HCT116 (cell line): ENCODE data around the gene ABHD11.

ENCODE experiments used
- CEBPB ChIP-seq: IDR thresholded peaks from 2 replicates; pipeline ENCODE4 v1.6.1; 2012; ENCODE audit warnings: low read depth
- ELF1 ChIP-seq: IDR thresholded peaks from 2 replicates; pipeline ENCODE4 v1.6.1; 2012; ENCODE audit warnings: low read depth, borderline replicate concordance
- POLR2A ChIP-seq: IDR thresholded peaks from 2 replicates; pipeline ENCODE4 v1.7.0; 2011; ENCODE audit warnings: borderline replicate concordance; ENCODE audit not compliant: insufficient read depth, insufficient read length; ENCODE audit errors: extremely low read depth
- POLR2AphosphoS5 ChIP-seq: IDR thresholded peaks from 2 replicates; pipeline ENCODE4 v1.6.1; 2011; ENCODE audit warnings: mild to moderate bottlenecking, low read depth, low read length, moderate library complexity
- RAD21 ChIP-seq: IDR thresholded peaks from 2 replicates; pipeline ENCODE4 v1.6.1; 2012; ENCODE audit warnings: low read depth, mild to moderate bottlenecking
- SP1 ChIP-seq: IDR thresholded peaks from 2 replicates; pipeline ENCODE4 v1.6.1; 2012; ENCODE audit warnings: low read depth
- SRF ChIP-seq: IDR thresholded peaks from 2 replicates; pipeline ENCODE4 v1.6.1; 2012; ENCODE audit warnings: low read depth
- TF ChIP-seq, protein P1 (sequence below): IDR thresholded peaks from 2 replicates; pipeline ENCODE4 v1.6.1; 2011; ENCODE audit warnings: mild to moderate bottlenecking, low read length, moderate library complexity; ENCODE audit not compliant: insufficient replicate concordance; ENCODE audit errors: extremely low read depth
- TF ChIP-seq, protein P2 (sequence below), 3 experiments: fragments of 200-600 bp in 1 of 3; sonication (generic) in 1 of 3; IDR thresholded peaks in 2 of 3; conservative IDR thresholded peaks in 1 of 3; 2 replicates each; pipeline ENCODE4 v1.5.1; 2012 to 2017; ENCODE audit warnings: low read depth in 2 of 3, low read length in 2 of 3, antibody characterized with exemption in 1 of 3, borderline replicate concordance in 1 of 3, control low read depth in 1 of 3, mild to moderate bottlenecking in 1 of 3, mixed read lengths in 1 of 3, mixed run types in 1 of 3, moderate library complexity in 1 of 3; ENCODE audit not compliant: insufficient read depth in 1 of 3
- TF ChIP-seq, protein P3 (sequence below): IDR thresholded peaks from 2 replicates; pipeline ENCODE4 v1.6.1; 2012

DNA sequence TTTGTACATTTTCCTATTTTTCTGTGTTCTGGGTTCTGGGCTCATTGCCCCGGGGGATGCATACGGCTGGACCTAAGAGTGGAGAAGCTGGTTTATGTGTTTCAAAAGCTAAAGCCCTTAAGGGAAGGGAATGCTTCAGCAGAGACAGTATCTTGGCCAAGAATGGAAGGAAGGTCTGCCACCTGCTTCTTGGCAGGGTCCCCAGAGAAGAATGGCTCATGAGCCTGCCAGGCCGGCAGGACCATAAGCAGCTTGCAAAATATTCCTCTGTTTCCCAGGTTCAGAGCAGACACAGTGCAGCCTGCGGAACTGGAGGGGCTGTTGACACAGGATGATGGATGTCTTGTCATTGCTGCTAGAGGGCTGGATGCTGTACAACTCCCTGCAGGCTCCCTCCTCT is 7.8 kb upstream of the ABHD11 start:
- TF ChIP-seq, protein P1, sequence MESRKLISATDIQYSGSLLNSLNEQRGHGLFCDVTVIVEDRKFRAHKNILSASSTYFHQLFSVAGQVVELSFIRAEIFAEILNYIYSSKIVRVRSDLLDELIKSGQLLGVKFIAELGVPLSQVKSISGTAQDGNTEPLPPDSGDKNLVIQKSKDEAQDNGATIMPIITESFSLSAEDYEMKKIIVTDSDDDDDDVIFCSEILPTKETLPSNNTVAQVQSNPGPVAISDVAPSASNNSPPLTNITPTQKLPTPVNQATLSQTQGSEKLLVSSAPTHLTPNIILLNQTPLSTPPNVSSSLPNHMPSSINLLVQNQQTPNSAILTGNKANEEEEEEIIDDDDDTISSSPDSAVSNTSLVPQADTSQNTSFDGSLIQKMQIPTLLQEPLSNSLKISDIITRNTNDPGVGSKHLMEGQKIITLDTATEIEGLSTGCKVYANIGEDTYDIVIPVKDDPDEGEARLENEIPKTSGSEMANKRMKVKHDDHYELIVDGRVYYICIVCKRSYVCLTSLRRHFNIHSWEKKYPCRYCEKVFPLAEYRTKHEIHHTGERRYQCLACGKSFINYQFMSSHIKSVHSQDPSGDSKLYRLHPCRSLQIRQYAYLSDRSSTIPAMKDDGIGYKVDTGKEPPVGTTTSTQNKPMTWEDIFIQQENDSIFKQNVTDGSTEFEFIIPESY = no peak
- no peak for TF ChIP-seq CEBPB
- TF ChIP-seq SP1 = no peak
- no peak for TF ChIP-seq ELF1
- no peak for TF ChIP-seq POLR2AphosphoS5
- TF ChIP-seq, protein P2, sequence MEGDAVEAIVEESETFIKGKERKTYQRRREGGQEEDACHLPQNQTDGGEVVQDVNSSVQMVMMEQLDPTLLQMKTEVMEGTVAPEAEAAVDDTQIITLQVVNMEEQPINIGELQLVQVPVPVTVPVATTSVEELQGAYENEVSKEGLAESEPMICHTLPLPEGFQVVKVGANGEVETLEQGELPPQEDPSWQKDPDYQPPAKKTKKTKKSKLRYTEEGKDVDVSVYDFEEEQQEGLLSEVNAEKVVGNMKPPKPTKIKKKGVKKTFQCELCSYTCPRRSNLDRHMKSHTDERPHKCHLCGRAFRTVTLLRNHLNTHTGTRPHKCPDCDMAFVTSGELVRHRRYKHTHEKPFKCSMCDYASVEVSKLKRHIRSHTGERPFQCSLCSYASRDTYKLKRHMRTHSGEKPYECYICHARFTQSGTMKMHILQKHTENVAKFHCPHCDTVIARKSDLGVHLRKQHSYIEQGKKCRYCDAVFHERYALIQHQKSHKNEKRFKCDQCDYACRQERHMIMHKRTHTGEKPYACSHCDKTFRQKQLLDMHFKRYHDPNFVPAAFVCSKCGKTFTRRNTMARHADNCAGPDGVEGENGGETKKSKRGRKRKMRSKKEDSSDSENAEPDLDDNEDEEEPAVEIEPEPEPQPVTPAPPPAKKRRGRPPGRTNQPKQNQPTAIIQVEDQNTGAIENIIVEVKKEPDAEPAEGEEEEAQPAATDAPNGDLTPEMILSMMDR (IDR thresholded peaks at IDR 0.05 in 2 of 3, conservative IDR thresholded peaks at IDR 0.05 in 1 of 3; ENCODE audit: borderline replicate concordance in 1 of 3, insufficient read depth in 1 of 3, low read depth in 2 of 3, low read length in 2 of 3) = no peak
- TF ChIP-seq, protein P3, sequence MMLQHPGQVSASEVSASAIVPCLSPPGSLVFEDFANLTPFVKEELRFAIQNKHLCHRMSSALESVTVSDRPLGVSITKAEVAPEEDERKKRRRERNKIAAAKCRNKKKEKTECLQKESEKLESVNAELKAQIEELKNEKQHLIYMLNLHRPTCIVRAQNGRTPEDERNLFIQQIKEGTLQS = no peak
- TF ChIP-seq RAD21 = no peak
- TF ChIP-seq POLR2A = no peak
- TF ChIP-seq SRF = no peak
